OCI-LY3 (cell line): Measurements from ENCODE around the gene CIAO3.

ENCODE experiments used
- CTCF ChIP-seq: fragments of 200-600, 300-600 bp; sonication (generic); IDR thresholded peaks from 2 replicates; pipeline ENCODE4 v1.5.1; 2014; ENCODE audit warnings: antibody characterized with exemption, low read length, low read depth
- EZH2phosphoT487 ChIP-seq: fragments of 200-600 bp; shearing (Covaris generic); IDR thresholded peaks from 2 replicates; pipeline ENCODE4 v1.6.1; 2018; ENCODE audit warnings: antibody characterized with exemption, mixed run types, low read depth

- no peak for TF ChIP-seq CTCF
- TF ChIP-seq EZH2phosphoT487 = no peak
Observed at GRCh38 chr16:710500-711075, 30.2 kb downstream of the CIAO3 start.
